HG03064 (cell line): ENCODE data around the gene GUK1.
A peak's percentile ranks its signal among the peaks of the same experiment; 100 is the strongest.
"Not testable (repeated sequence)": the region's sequence is repeated elsewhere in the genome, so short reads cannot be mapped to it uniquely, and the experiment has no call there.

Experiments
- ATAC-seq: cut with Tn5 transposase; IDR thresholded peaks from one replicate; pipeline ENCODE4 v1.9.1; 2021; ENCODE audit warnings: low read depth; ENCODE audit not compliant: unreplicated experiment

The GUK1 gene

DNA sequence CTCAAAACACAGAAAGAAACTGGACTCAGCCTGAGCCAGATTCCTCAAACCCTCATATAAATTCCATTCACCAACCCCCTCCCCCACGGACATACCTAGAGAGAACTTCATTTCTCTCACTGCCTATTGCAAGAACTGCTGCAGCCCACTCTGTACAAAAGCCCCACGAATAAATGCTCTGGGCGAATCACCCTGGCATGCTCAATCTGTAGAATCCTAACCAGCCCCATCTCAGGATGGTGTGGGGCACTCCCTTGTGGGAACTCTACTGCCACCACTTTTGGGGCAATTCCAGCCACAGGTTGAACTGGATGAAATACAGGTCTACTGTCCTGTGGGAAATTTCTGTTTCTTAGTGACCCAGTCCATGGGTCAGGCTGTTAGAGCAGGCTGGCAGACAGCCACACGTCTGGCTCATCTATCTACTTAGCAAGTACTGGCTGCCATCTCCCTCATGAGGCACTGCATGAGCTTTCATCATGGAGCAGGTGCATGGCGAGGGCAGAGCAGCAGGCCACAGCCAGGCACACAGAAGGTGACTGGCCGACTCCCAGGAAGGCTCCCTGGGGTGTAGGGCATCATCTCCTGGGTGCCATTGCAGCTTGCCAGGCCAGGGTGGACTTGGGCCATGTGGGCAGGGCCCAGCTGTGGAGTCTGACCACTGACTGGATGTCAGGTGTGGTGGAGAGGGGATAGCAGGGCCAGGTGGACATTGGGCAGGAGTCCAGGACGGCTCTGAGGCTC lies 35.4 kb upstream of the GUK1 start:
- no peak for ATAC-seq

DNA sequence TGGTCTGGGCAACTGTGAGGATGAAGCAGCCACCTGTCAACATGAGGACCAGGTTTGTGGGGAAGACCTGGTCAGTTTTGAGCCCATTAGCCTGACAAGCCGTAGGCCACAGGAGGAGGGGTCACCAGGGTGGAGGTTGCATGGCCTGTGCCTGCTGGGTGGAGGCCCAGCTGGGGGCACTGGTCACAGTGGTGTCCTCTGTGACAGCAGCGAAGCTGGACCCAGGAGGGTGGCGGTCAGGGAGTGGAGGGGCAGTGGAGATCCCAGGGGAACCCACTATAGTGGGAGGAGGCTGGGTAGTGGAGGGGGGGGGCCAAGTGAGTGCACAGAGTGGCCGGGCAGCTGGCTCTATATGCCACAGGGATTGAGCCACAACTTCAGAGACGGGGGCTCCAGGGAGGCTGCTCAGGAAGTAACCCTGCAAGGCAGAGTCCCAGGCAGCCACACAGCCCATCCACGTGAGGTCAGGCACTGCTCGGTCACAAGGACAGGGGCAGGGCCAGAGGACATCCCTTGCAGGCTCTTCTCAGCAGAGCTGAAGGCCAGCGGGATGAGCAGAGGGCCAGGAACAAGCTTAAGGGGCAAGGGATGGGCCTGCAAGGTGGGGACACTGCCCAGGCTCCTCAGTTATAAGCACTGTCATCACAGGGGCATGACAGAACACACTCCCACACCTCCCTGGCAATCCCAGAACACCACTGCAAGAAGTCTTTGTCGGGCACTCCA lies 34.6 kb upstream of the GUK1 start:
- no peak for ATAC-seq

DNA sequence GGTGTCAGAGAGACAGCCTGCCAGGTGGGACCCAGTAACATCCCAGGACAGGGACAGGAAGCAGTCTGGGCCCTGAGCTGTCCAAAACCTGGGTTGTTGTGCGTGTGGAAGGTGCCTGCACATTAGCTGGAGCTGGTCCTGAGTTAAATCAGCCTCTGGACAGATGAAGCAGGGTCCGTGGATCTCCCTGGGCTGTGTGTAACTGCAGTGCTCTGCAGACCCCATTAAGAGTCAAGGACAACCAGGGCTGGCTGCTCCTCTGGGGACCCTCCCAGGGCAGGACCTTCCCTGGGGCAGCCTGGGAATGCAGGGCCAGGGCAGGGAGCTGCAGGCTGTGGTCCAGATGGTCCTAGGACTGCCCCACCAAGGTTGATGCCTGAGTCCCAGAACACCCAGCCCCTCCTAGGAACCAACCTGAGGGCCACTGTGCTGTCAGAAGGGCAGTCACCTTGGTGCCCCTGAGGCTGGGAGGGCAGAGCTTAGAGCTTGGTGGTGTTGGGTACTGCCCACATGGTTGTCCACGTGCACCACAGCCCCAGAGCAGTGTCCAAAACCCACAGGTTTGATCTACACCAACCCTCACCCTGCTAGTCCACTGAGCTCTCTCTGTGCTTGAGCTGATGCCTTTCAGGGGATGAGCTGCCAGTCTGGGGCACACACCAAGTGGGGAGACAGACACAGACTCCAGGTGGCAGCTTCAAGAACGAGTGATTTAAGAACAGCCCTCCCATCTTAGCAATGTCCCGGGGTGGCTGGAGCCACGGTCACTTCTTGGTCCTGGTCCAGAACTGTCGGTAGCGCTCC lies 33.9 kb upstream of the GUK1 start:
- no peak for ATAC-seq

DNA sequence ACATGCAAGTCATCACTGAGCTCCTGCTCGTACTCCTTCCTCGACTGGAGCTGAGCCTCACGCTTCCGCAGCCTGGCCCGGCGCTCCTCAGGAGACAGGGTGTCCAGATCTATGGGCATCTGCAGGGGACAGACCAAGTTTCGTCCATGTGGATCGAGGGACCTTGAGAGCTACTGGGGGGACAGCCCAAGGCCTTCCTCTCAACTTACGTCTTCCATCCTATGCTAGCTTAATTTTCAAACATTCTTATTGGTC lies 33.4 kb upstream of the GUK1 start:
- ATAC-seq, result no peak

DNA sequence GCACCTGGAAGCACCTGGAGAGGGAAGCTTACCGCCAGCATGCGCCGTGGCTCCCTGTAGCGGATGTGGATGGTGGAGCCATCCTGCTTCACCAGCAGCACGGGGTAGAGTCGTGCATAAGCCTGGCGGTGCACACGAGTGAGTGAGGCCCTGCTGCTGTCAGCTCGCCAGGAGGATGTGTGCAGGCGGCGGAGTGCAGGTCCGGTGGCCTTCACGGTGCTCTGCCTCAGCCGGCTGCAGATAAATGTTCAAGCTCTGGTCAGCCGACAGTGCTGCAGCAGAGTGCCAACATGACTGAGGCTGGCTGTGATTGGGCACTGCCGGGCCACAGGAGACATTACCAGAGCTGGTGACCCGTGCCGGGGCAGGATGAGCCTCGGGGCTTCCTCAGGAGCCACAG lies 32.4 kb upstream of the GUK1 start:
- no peak for ATAC-seq

DNA sequence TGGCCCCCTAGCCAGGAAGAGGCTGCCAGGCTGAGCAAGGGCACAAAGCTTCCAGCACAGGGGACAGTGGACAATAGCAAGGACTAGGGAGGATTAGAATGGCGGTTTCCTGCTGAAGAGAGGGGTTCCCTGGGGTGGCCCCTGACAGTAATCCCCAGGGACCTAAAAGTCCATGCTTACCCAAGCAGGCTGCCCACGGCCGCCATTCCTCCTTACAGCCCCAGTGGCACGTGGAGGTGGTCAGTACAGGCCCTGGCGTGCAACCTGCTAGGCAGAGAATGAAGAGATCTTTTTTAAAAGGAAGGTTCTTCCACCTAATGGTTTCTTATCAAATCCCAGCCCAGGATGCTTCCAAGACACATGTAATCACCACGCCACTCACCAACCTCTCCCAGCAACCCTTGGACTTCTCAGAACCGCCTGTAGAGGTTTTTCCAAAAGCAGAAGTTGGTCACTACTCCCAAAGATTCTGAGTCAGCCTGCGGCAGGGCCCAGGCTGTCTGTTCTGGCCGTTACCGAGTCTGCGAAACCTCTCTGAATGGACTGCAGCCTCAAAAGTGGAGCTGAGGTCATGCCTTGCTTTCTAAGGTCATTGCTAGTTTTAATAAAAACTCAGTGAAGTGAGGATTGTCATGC lies 31.9 kb upstream of the GUK1 start:
- ATAC-seq, result no peak

DNA sequence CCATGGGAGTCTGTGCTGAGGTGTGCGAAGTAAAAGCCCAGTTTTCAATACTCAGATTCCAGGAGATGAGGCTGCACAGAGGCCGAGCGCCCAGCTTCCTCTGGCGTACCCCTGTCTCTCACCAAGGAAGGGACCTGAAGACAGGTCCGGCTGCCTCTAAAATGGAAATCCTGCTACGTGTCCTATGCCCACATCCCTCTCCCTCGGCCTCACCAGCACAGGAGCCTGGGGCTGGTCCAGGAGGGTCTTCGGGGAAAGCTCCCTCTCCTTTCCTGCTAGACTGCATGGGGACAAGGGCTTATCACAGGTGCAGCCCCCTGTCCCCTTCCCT lies 31.4 kb upstream of the GUK1 start:
- ATAC-seq, result peak; percentile 9

GRCh38 chr1:228109073-228109961 lies 30.8 kb upstream of the GUK1 start, which contains the start of gene MRPL55:
MRPL55 (minus strand) TSS chr1:228109299; CDS start chr1:228108260, 1,039 bp downstream.
- ATAC-seq, result peak; percentile 84

- ATAC-seq, result peak; percentile 2
Measured at GRCh38 chr1:228109962-228110488, 30.1 kb upstream of the GUK1 start.

- no peak for ATAC-seq
Measured at GRCh38 chr1:228110556-228110955, 29.5 kb upstream of the GUK1 start.

DNA sequence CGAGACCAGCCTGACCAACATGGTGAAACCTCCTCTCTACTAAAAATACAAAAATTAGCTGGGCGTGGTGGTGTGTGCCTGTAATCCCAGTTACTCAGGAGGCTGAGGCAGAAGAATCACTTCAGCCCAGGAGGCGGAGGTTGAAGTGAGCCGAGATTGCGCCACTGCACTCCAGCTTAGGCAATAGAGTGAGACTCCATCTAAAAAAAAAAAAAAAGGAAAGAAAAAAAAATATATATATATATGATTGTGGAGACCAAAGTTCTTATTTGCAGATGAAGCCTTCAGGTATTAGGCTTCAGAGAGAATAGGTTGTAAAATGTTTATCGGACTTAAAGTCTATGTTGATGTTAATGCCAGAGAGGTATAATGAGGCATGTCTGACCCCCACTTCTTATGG lies 28.8 kb upstream of the GUK1 start:
- ATAC-seq, result not testable (repeated sequence)

DNA sequence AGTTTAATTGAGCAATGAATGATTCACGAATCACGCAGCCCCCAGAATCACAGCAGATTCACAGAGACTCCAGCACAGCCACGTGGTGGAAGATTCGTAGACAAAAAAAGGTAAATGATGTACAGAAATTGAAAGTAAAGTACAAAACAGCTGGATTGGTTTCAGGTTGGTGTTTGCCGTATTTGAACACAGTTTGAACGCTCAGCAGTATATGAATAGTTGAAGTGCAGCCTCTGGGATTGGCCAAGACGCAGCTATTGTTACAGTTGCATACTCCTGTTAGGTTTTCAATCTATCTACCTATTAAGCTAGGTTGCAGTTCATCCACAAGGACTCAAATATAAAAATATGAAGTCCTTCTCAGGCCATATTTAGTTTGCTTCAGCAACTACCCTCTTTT lies 27.9 kb upstream of the GUK1 start:
- ATAC-seq, result no peak

DNA sequence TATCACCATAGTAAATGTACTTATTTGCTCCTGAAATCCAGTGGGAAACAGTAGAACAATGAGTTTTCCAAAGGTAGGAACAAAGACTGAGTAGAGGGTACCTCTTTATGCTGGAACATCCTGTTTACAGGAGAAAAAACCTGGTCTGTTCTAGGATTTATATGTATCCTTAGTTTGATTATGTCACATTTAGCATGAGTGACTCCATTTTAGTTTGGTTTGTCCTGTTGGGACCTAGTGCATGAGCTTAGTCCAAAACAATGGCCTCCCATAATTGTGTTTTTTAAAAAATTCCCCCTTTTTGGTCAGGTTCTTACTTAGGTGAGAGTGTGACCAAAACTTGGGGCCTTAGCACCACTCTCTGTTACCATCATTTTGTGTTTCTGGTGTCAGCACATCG lies 27.5 kb upstream of the GUK1 start:
- ATAC-seq, result no peak

- ATAC-seq, result no peak
Measured at GRCh38 chr1:228114827-228115226, 25.3 kb upstream of the GUK1 start.

DNA sequence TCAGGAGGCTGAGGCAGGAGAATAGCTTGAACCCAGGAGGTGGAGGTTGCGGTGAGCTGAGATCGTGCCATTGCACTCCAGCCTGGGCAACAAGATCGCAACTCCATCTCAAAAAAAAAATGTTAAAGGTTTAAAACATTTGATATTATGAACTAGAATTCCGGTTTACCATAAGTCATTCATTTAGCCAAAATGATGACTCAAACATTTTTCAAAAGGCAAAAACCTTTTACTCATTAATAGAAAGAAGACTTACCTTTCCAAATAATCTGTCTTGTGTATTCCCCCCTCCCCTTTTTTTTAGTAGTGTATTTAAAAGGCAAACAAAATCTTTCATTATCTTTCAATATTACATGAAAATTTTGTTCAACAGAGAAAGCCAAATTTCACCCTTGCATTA lies 22.7 kb upstream of the GUK1 start:
- ATAC-seq, result no peak

- no peak for ATAC-seq
Measured at GRCh38 chr1:228118040-228118439, 22.0 kb upstream of the GUK1 start.

DNA sequence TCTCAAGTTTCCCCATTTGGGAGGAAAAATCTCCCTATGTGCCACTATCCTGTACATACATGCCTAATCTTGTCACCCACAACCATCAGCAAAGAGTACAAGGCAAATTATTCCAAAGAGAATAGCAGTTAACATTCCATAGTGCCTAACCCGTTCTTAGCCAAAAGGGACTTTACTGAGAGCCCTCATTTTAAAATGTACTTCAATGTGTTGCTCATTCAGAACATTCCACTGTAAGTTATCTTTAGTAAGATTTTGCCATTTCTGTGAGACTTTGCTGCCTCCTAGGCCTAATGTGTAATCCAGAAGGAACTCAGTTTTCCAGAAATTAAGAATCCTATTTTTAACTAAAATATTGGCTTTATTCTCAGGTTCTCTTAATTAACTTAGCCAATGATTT lies 19.7 kb upstream of the GUK1 start:
- no peak for ATAC-seq

GRCh38 chr1:228120857-228121489 lies 19.1 kb upstream of the GUK1 start:
- ATAC-seq, result no peak

DNA sequence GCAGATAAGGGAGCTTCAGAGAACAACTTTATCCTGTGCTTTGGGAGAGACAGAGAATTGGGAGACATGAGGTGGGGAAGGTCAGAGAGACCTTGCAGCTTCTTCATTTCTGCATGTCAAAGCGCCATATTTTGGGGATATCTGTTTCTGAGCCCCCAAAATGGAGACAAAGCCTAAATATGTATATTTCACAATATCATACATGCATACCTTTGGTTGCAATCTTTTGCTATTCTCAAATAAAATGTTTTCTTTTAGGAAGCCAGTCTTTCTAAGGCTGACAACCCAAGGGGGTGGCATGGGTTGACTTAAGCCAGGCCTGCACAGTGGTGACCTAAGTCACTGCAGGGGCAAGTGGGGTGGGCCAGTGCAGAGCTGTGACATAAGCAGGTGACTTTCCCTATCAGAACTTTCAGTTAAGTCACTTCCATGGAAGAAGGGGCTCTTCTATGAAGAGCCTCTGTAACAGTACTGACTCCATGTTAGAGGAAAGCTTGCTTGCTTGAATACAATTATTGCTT lies 17.1 kb upstream of the GUK1 start:
- no peak for ATAC-seq
